CD4-positive, alpha-beta T cell treated with Interleukin-12 subunit alpha and Interleukin-12 subunit beta, for 1 hour (primary cell): ENCODE data around the gene ADORA1.

Source experiments
- DNase-seq: peaks from one replicate; pipeline ENCODE4 v3.0.0-alpha.2; 2020

ADORA1 gene

DNA sequence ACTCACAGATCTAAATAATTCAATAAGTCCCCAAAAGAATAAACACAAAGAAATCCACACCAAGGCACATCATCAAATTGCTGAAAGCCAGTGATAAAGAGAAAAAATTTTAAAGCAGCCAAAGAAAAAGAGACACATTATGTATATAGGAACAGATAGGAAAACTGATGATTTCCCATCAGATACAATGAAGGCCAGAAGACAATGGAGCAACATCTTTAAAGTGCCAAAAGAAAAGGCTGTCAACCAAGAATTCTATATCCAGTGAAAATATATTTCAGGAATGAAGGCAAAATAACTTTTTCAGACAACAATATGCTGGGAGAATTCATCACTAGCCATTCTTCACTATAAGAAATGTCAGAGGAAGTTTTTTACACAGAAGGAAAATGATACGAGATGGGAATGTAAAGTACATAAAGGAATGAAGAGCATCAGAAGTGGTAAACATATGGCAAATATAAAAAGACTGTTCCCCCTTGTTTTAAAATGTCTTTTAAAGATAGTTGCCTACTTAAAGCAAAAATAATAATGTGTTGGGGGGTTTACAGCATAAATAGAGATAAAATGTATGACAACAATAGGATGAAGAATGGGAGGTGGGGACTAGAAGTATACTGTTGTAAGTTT, 32.4 kb upstream of the ADORA1 start:
- no peak for DNase-seq

GRCh38 chr1:203096566-203096965, 31.0 kb upstream of the ADORA1 start:
- no peak for DNase-seq

DNA sequence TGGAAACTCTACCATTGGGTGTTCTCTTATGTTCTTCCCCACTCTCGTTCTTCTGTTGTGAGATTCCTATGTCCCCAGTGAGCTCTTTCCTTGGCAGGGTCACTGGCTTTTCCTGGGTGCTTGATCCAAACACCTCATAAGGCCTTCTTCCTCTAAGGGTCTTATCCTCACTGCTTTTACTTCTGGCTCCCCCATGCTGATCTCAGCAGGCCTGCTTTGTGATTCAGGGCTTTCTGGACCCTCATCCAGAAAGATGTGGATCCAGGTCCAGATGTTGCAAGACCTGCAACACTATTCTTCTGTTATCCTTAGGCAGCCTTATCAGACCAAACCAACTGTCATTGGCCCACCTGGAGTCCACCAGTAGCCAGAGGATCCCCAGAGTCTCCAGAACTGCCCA, 30.5 kb upstream of the ADORA1 start:
- DNase-seq = no peak

DNA sequence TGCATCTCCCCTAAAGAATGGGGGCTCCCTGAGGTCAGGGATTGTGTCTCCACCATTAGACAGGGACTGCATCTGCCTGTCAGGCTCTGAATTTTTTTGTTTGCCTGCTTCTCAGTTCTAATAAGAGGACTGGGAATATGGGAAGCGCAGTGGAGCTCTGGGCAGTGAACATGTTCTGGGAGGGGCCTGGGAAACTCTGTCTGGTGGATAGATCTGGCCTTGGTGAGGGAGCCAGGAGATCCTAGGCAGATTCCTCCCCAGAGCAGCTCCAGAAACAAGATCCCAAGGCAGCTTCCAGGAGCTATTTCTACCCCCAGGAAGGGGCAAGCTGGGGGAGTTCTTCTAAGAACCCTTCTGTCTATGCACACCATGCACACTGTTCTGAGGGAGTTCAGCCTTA, 29.1 kb upstream of the ADORA1 start:
- DNase-seq = no peak

DNA sequence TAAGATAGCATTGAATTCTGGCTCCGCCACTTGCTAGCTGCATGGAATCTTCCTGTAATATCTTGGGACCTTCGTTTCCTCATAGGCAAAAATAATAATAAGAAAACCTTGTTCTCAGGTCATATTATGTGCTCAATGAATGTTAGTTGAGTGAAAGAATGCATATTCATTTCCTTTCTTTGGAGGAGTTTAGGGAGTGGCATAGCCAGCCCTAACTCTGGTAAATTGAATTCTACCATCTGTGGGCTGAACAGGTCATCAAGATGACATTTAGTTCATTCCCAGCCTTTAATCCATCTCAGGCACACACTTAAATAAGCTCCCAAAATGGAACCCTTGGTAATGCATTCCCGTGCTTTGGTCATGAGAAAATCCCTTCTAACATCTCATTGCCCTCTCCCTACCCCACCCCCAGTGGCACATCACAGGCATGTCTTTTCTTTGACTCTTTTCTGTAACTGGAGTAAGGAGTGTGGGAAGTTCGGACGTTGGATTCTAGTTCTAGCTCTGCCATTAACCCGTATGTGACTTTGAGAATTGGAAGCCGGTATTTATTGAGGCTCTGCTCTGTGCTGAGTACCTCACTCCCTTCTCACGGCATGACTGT, 28.5 kb upstream of the ADORA1 start:
- DNase-seq = no peak

DNA sequence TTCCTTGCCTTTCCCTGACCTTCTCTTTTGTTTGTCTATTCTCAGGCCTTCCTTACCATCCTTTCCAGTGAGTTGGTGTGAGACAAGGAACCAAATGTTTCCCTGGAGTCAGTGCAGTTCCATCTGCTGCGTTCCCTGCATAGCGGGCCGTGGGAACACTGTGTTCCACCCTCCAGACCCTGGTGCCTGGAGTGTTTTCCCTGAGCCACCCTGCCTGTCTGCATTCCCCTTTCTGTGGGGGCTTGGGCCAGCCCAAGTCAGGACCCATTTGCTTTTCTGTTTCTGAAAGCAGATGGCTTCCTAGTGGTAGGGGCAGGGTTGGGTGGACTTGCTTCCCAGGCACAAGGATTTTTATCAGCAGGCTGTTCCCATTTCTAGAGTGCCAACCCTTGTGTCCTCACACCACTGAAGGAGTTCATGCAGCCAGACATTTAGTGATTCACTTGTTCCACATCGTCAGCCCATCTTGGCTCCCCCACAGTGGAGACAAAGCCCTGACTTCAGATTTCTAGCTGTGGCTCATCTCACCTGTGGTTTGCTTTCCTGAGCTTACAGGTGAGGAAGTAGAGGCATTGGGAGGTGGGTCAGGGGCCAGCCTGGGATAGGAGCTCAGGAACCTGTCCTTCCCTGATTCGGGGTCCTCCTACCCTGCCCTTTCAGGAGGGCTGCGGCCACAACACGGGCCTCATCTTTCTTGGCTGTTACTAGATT, 27.6 kb upstream of the ADORA1 start:
- no peak for DNase-seq

DNA sequence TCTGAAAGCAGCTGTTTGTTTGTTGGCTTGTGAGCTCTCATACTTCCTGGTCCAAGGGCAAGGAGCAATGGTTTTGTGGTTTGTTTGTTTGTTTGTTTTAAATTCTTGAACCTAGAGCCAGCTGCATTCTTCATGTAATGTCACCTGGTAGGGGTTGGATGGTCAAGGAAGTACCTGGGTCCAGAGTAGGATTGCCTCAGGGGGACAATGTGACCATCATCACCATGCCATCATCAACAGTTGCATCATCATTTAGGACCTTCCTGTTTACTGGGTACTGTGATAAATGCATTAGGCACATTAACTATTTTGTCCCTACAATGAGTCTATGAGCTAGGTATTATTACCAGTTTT, 27.0 kb upstream of the ADORA1 start:
- DNase-seq = no peak

- DNase-seq = no peak
These were observed 25.5 kb upstream of the ADORA1 start for GRCh38 chr1:203101813-203102634.

DNA sequence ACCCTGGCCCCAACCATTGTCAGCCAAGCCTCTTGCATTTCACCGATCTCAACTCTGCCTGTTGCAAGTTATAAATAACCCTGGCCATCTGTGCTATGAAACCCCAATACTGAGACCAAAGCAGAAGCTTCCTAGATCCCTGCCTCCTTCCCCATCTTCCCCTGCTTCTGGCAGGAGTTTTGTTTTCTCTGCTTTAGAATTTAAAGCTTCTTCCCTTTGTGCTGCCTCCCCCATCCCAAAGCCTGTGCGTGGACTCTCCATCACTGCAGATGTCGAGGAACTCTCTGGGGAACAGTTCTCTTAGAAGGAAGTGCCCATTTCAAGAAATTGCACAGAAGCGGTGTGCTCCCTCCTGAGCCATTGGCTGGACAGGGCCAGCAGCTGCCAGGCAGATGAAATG, 24.3 kb upstream of the ADORA1 start:
- DNase-seq = no peak

- no peak for DNase-seq
These were observed 23.6 kb upstream of the ADORA1 start for GRCh38 chr1:203103829-203104495.

DNA sequence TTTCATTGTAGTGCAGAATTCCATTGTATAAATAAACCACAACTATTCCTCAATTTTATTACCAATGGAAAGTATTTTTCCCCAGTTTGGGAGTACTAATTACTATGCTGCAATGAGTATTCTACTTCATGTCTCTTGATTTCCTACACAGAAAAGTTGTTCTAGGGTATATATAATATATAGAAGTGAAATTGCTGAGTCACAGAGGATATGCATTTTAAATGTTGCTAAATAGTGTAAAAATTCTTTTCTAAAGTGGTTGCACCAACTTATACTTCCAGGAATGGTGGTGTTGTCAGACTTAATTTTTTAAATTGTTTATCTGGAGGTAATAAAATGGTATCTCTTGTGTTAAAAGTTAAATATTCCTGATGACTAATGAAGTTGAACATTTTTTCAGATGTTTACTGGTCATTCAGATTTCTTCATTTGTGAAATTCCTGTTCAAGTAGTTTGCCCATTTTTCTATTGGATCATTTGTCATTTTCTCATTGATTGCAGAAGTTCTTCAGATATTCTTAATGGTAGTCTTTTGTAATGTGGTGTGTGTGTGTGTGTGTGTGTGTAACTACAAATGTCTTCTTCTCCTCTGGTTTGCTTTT, 22.6 kb upstream of the ADORA1 start:
- DNase-seq = no peak

GRCh38 chr1:203112475-203112874, 15.1 kb upstream of the ADORA1 start:
- DNase-seq = no peak

DNA sequence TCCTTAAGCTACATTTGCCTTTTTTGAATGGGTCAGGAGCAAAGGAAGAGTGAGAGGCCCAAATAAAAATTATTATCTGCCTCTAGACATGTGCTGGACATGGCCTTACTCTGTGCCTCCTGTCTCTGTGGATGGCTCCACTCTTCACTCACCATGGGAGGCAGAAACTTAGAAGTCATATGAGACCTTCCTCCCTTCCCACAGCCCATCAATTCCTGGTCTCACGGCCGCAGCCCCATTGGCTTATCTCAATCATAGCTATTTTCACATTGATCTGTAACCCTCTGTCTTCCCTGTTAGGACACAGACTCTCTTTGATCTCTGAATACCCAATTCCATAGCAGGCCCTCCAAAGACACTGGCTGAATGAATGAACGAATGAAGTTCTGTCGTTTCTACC, 14.2 kb upstream of the ADORA1 start:
- DNase-seq = no peak

- DNase-seq = no peak
These were observed 13.3 kb upstream of the ADORA1 start for GRCh38 chr1:203114202-203114601.

- no peak for DNase-seq
These were observed 11.3 kb upstream of the ADORA1 start for GRCh38 chr1:203116091-203116820.

DNA sequence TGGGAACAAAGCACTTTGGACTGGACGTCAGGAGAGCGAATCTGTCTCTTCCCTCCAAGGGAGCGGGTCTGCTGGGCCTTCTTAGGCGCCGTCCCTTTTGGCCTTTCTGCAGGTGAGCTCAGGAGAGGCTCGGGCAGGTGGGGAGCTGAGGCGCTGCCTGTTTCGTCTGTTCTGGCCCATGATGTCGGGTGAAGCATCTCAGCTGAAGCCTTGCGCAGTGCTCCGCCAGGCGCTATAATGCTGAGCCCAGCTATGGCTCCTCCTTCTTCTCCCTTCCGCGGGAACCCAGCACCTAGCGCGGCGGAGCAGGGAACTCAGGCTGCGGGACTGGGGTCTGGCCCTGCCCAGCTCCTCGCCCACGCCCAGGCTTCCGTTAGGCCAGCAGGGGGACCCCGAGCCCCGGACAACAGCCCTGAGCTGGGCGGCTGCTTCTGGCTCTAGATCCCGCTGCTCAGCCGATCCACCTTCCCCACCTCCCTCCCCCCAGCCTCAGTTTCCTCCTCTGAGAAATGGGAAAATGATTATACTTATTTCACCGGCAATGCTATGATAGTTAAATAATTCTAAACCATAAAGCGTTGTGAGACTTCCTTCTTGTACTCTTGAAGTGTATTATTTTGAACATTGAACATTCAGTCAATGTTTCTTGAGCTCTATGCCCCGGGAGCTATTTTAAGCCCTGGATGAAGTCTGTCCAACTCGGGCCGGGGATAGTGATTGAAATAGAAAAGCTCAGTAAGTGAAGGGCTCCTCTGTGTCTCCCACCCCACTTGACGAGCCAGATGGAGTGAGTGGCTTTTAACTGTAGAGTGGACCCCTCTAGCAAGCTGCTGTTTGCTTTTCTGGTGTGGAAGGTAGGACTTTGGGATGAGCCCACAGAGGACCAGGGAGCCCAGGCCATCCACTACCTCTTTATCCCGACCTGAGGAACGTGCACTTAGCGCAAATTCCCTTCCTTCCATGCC, 9.6 kb upstream of the ADORA1 start:
- peak; percentile 4 for DNase-seq

- no peak for DNase-seq
These were observed 7.0 kb upstream of the ADORA1 start for GRCh38 chr1:203120325-203121153.

GRCh38 chr1:203121186-203122015, 6.1 kb upstream of the ADORA1 start:
- DNase-seq = no peak

GRCh38 chr1:203122159-203122558, 5.4 kb upstream of the ADORA1 start:
- DNase-seq = no peak
